IMR-90 (cell line): ENCODE measurements around the gene ESYT1. TPM values are rescaled to one million over a fixed set of nuclear protein-coding genes. Genes with fewer than 3 reads are reported as not detected.

Experiments
- ATAC-seq: fragments of 200-7000 bp; cut with Tn5 transposase; 2 replicates; pipeline ENCODE4 v1.9.1; 2020; ENCODE audit warnings: low read depth, mild to moderate bottlenecking, moderate library complexity
- BruUV-seq: library from RNA; stranded (reverse); fragments of 400-500 nt; replicated peaks from 2 replicates; lab custom pipeline; 2021; lab: Mats Ljungman, UMichigan
- CTCF ChIA-PET: fragments of 300-600 bp; formaldehyde crosslinking; extraction: SDS; loops from one replicate; lab custom pipeline; 2021; ENCODE audit warnings: antibody characterized with exemption; lab: Yijun Ruan, JAX
- POLR2A ChIA-PET: fragments of 300-600 bp; sonication (Branson Sonifier 250); formaldehyde crosslinking; loops from one replicate; lab custom pipeline; 2022; ENCODE audit warnings: antibody characterized with exemption; ENCODE audit not compliant: unreplicated experiment; lab: Charles Lee
- DNase-seq: peaks from one replicate; pipeline ENCODE4 v3.0.0; 2013
- H2AFZ ChIP-seq: replicated peaks from 2 replicates; pipeline ENCODE3; 2013; ENCODE audit warnings: low read length, mild to moderate bottlenecking; ENCODE audit not compliant: poor library complexity
- H2AK5ac ChIP-seq: 2 replicates; pipeline ENCODE4 v1.6.1; 2013; ENCODE audit warnings: low read depth, low read length, inconsistent platforms
- H2AK9ac ChIP-seq: replicated peaks from 2 replicates; pipeline ENCODE3; 2013; ENCODE audit warnings: mild to moderate bottlenecking, low read depth, low read length, moderate library complexity; ENCODE audit not compliant: poor library complexity
- H2BK120ac ChIP-seq: 2 replicates; pipeline ENCODE4 v1.6.1; 2013; ENCODE audit warnings: low read depth, low read length, inconsistent platforms
- H2BK15ac ChIP-seq: 3 replicates; pipeline ENCODE4 v1.6.1; 2013; ENCODE audit warnings: low read depth, low read length, inconsistent platforms
- H2BK20ac ChIP-seq: 2 replicates; pipeline ENCODE4 v1.6.1; 2013; ENCODE audit warnings: low read depth, mild to moderate bottlenecking, inconsistent platforms, low read length, moderate library complexity
- H2BK5ac ChIP-seq: 2 replicates; pipeline ENCODE4 v1.6.1; 2013; ENCODE audit warnings: mild to moderate bottlenecking, low read depth, low read length, inconsistent platforms; ENCODE audit not compliant: poor library complexity, severe bottlenecking
- H3K14ac ChIP-seq: replicated peaks from 2 replicates; pipeline ENCODE4 v1.6.1; 2013; ENCODE audit warnings: low read depth, low read length, inconsistent platforms
- H3K18ac ChIP-seq: 2 replicates; pipeline ENCODE4 v1.6.1; 2013; ENCODE audit warnings: low read depth, low read length, control low read depth
- H3K23ac ChIP-seq: 2 replicates; pipeline ENCODE4 v1.6.1; 2013; ENCODE audit warnings: low read depth, low read length, inconsistent platforms
- H3K27ac ChIP-seq: 2 replicates; pipeline ENCODE4 v1.5.1; 2013; ENCODE audit warnings: mild to moderate bottlenecking, control low read depth, low read length; ENCODE audit not compliant: insufficient read depth
- H3K27me3 ChIP-seq: 2 replicates; pipeline ENCODE4 v1.6.1; 2013; ENCODE audit warnings: low read length; ENCODE audit not compliant: control insufficient read depth, insufficient read depth
- H3K36me3 ChIP-seq: 2 replicates; pipeline ENCODE4 v1.6.1; 2013; ENCODE audit warnings: low read length, mixed read lengths; ENCODE audit not compliant: control insufficient read depth, insufficient read depth
- H3K4ac ChIP-seq: 2 replicates; pipeline ENCODE4 v1.6.1; 2013; ENCODE audit warnings: low read depth, low read length, inconsistent platforms
- H3K4me1 ChIP-seq: 2 replicates; pipeline ENCODE4 v1.6.1; 2013; ENCODE audit warnings: low read length, mixed read lengths; ENCODE audit not compliant: control insufficient read depth, insufficient read depth
- H3K4me2 ChIP-seq: 2 replicates; pipeline ENCODE4 v1.6.1; 2013; ENCODE audit warnings: low read depth, mild to moderate bottlenecking, control low read depth, low read length, moderate library complexity
- H3K4me3 ChIP-seq: 2 replicates; pipeline ENCODE4 v1.5.1; 2013; ENCODE audit warnings: low read depth, mild to moderate bottlenecking, control low read depth, low read length, moderate library complexity; ENCODE audit not compliant: insufficient read depth
- H3K56ac ChIP-seq: 2 replicates; pipeline ENCODE4 v1.6.1; 2013; ENCODE audit warnings: low read length, inconsistent platforms; ENCODE audit not compliant: insufficient read depth; ENCODE audit errors: extremely low read depth
- H3K79me1 ChIP-seq, 2 experiments: 2 replicates each; pipeline ENCODE4 v1.6.1; 2013; ENCODE audit warnings: low read length in 2 of 2, inconsistent platforms in 1 of 2, low read depth in 1 of 2
- H3K9ac ChIP-seq: 2 replicates; pipeline ENCODE4 v1.6.1; 2013; ENCODE audit warnings: low read depth, low read length, control low read depth
- H3K9me1 ChIP-seq: 2 replicates; pipeline ENCODE4 v1.6.1; 2013; ENCODE audit warnings: low read length, inconsistent platforms; ENCODE audit not compliant: insufficient read depth
- H3K9me3 ChIP-seq: 2 replicates; pipeline ENCODE4 v1.6.1; 2013; ENCODE audit warnings: low read length; ENCODE audit not compliant: control insufficient read depth, insufficient read depth
- H4K20me1 ChIP-seq: 2 replicates; pipeline ENCODE4 v1.6.1; 2013; ENCODE audit warnings: low read length, inconsistent platforms; ENCODE audit not compliant: insufficient read depth
- H4K5ac ChIP-seq: 2 replicates; pipeline ENCODE4 v1.6.1; 2013; ENCODE audit warnings: mild to moderate bottlenecking, low read depth, low read length, control low read depth
- H4K8ac ChIP-seq, 2 experiments: 2 replicates each; pipeline ENCODE4 v1.6.1; 2013; ENCODE audit warnings: low read depth in 2 of 2, low read length in 2 of 2, control low read depth in 1 of 2, inconsistent platforms in 1 of 2
- H4K91ac ChIP-seq: 2 replicates; pipeline ENCODE4 v1.6.1; 2013; ENCODE audit warnings: low read depth, low read length, inconsistent platforms; ENCODE audit not compliant: insufficient read depth
- BHLHE40 ChIP-seq: fragments of 150-350 bp; IDR thresholded peaks from 2 replicates; pipeline ENCODE4 v1.6.1; 2016; ENCODE audit warnings: mild to moderate bottlenecking, low read depth, low read length
- CHD1 ChIP-seq: IDR thresholded peaks from 2 replicates; pipeline ENCODE4 v1.6.1; 2012; ENCODE audit warnings: low read depth, low read length, improper control_type of control experiment
- CTCF ChIP-seq: conservative IDR thresholded peaks from 2 replicates; pipeline ENCODE4 v1.5.1; 2012; ENCODE audit warnings: mild to moderate bottlenecking, low read depth, low read length, improper control_type of control experiment
- FOS ChIP-seq: fragments of 150-350 bp; IDR thresholded peaks from 2 replicates; pipeline ENCODE4 v1.6.1; 2016; ENCODE audit warnings: low read depth, low read length
- MAFK ChIP-seq: IDR thresholded peaks from 2 replicates; pipeline ENCODE4 v1.6.1; 2012; ENCODE audit warnings: low read depth, low read length, improper control_type of control experiment
- MAZ ChIP-seq: IDR thresholded peaks from 2 replicates; pipeline ENCODE4 v1.6.1; 2012; ENCODE audit warnings: low read depth, mild to moderate bottlenecking, low read length, improper control_type of control experiment, moderate library complexity, borderline replicate concordance
- MXI1 ChIP-seq: IDR thresholded peaks from 2 replicates; pipeline ENCODE4 v1.6.1; 2012; ENCODE audit warnings: low read depth, mild to moderate bottlenecking, low read length, moderate library complexity, borderline replicate concordance
- NFE2L2 ChIP-seq: fragments of 150-350 bp; IDR thresholded peaks from 2 replicates; pipeline ENCODE4 v1.6.1; 2016; ENCODE audit warnings: low read depth, mild to moderate bottlenecking, low read length
- POLR2A ChIP-seq: IDR thresholded peaks from 2 replicates; pipeline ENCODE4 v1.6.1; 2012; ENCODE audit warnings: mild to moderate bottlenecking, low read depth, low read length
- RAD21 ChIP-seq: IDR thresholded peaks from 2 replicates; pipeline ENCODE4 v1.6.1; 2012; ENCODE audit warnings: low read length, improper control_type of control experiment
- SMC3 ChIP-seq: fragments of 150-350 bp; IDR thresholded peaks from 2 replicates; pipeline ENCODE4 v1.6.1; 2016; ENCODE audit warnings: low read depth, mild to moderate bottlenecking, antibody characterized with exemption, low read length, moderate library complexity
- USF2 ChIP-seq: fragments of 150-350 bp; IDR thresholded peaks from 2 replicates; pipeline ENCODE4 v1.6.1; 2017; ENCODE audit warnings: mild to moderate bottlenecking, antibody characterized with exemption, low read length, low read depth
- WGBS, 2 experiments: methylation state at CpG; one replicate each; pipeline versions ENCODE4 v1.1.5 to v1.1.7; 2013; ENCODE audit warnings: missing lambda C conversion rate in 2 of 2; ENCODE audit not compliant: insufficient read length in 1 of 2; ENCODE audit errors: extremely low coverage in 2 of 2; 5-methylcytosine and 5-hydroxymethylcytosine counted together
- dilution Hi-C: fragments of 300-500 bp; cut with HindIII; formaldehyde crosslinking; loops from one replicate; pipeline ENCODE4 v1.14.3; 2018; ENCODE audit warnings: low sequenced_read_pairs; ENCODE audit not compliant: unreplicated experiment
- in situ Hi-C: fragments of 300-500 bp; cut with MboI; formaldehyde crosslinking; loops from 3 replicates; pipeline ENCODE4 v1.14.3; 2019; ENCODE audit warnings: low sequenced_read_pairs, inconsistent platforms, mixed read lengths
- intact Hi-C: fragments of 100-400 bp; cut with micrococcal nuclease; formaldehyde crosslinking; loops from 2 replicates; pipeline ENCODE4 v1.10.0; 2022
- polyA plus RNA-seq, 3 experiments: library from polyadenylated mRNA; depleted of rRNA; stranded (reverse); fragments of >200 nt; gene quantifications; 2 replicates each; pipeline ENCODE4 v1.2.3, GENCODE V29; 2012; ENCODE audit warnings: low replicate concordance in 1 of 3
- total RNA-seq: library from RNA; depleted of rRNA; stranded (reverse); fragments of >200 nt; gene quantifications from 2 replicates; pipeline ENCODE4 v1.2.3, GENCODE V29; 2012

ESYT1 gene
- total and polyA plus RNA-seq, 2 of the 4 experiments (the other 2 are of a cell fraction), result 150 to 153 TPM

- CTCF ChIA-PET, result no interaction called here
These were observed 14.0 kb upstream of the ESYT1 start for GRCh38 chr12:56114084-56114483.

More at GRCh38 chr12:56114084-56114483, 14.0 kb upstream of the ESYT1 start:
- H3K23ac ChIP-seq, result no peak overlapping the region
- no TSS peak for BruUV-seq
- H2AFZ ChIP-seq, result no peak overlapping the region
- no peak overlapping the region for H2BK15ac ChIP-seq
- H4K8ac ChIP-seq, result no peak overlapping the region
- no peak overlapping the region for H3K4me2 ChIP-seq
- intact Hi-C loops, result no loop called here
- no peak overlapping the region for H3K9ac ChIP-seq
- no peaks in the 10 kb centered on the region for H3K9me1 ChIP-seq
- in situ Hi-C loops, result no loop called here
- no peak overlapping the region for H3K4ac ChIP-seq
- no peaks in the 10 kb centered on the region for H3K27me3 ChIP-seq
- no peak overlapping the region for H2AK9ac ChIP-seq
- H4K20me1 ChIP-seq, result peaks cover 7% of the 10 kb centered on the region
- dilution Hi-C loops, result no loop called here
- POLR2A ChIA-PET, result no interaction called here
- no peak overlapping the region for H3K4me3 ChIP-seq
- peaks cover 34% of the 10 kb centered on the region for H3K36me3 ChIP-seq
- no peak overlapping the region for H3K27ac ChIP-seq
- H2BK20ac ChIP-seq, result no peak overlapping the region
- H3K56ac ChIP-seq, result no peak overlapping the region
- H2BK5ac ChIP-seq, result no peak overlapping the region
- no peak overlapping the region for H4K91ac ChIP-seq
- H2BK120ac ChIP-seq, result no peak overlapping the region
- H4K5ac ChIP-seq, result no peak overlapping the region
- H3K14ac ChIP-seq, result no peak overlapping the region
- no peak overlapping the region for H2AK5ac ChIP-seq
- no CpG with 5 or more reads among the region's 1 CpG for WGBS, 2 experiments
- H3K9me3 ChIP-seq, result no peaks in the 10 kb centered on the region
- TF ChIP-seq NFE2L2 (no peak), USF2 (no peak), SMC3 (no peak), CTCF (no peak), CHD1 (no peak), POLR2A (no peak), FOS (no peak), BHLHE40 (no peak), MAFK (no peak), MAZ (no peak), RAD21 (no peak), MXI1 (no peak)
- ATAC-seq (no peak), DNase-seq (no peak)
- H3K79me1 ChIP-seq, result peaks cover 9 to 27% of the 10 kb centered on the region in 2 experiments; a peak in 3 of 4 replicates
- H3K18ac ChIP-seq, result no peak overlapping the region
- peaks cover 5% of the 10 kb centered on the region for H3K4me1 ChIP-seq
